NOMO-1 (cell line): ENCODE results near the gene CALML6.

Experiments used
- DNase-seq, 2 experiments: peaks; one replicate each; lab custom pipeline; 2025; ENCODE audit not compliant: unreplicated experiment in 2 of 2; lab: John Stamatoyannopoulos, UW

CALML6 gene

DNA sequence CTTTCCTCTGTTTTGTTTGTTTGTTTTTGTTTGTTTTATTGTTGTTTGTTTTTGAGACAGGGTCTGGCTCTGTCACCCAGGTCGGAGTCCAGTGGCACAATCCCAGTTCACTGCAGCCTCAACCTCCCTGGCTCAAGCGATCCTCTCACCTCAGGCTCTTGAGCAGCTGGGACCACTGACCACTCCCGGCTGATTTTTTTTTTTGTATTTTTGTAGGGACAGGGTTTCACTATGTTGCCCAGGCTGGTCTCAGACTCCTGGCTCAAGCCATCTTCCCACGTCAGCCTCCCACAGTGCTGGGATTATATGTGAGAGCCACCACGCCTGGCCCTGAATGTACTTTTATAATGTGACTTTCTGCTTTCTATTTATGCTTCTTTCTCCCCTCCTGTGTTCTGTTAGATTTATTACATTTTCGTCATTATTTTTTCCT, 5.0 kb upstream of the CALML6 start:
- DNase-seq: no peak

GRCh38 chr1:1910651-1911331, 4.3 kb upstream of the CALML6 start:
- DNase-seq: no peak

DNA sequence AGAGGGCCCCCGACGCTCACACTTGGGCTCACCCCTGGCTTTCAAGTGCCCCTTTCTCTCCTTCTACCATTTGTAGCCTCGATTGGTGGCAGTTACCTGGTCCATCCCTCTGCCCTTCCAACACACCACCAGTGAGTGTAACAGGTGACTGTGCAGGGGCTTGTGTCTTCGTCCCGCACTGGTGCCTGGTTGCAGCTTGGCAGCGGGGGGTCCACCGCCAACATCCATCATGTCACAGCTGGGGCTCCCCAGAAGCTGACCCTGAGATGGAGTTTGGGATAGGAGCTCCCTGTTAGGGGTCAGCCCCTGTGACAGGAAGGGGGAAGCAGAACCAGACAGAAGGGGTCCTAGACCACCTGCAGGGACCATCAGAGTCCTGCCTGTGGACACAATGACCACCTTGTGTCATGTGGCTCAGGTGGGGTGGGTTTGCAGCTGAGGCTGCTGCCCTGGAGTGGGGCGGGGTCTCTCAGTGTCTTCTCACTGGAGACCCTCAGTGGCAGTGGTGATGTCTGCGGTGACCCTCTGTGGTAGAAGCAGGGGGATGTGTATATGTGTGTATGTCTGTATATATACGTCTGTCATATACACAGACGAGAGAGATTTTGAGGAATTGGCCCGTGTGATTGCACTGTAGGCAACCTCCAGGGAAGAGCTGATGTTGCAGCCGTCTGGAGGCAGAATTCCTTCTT, 3.6 kb upstream of the CALML6 start:
- DNase-seq: no peak

DNA sequence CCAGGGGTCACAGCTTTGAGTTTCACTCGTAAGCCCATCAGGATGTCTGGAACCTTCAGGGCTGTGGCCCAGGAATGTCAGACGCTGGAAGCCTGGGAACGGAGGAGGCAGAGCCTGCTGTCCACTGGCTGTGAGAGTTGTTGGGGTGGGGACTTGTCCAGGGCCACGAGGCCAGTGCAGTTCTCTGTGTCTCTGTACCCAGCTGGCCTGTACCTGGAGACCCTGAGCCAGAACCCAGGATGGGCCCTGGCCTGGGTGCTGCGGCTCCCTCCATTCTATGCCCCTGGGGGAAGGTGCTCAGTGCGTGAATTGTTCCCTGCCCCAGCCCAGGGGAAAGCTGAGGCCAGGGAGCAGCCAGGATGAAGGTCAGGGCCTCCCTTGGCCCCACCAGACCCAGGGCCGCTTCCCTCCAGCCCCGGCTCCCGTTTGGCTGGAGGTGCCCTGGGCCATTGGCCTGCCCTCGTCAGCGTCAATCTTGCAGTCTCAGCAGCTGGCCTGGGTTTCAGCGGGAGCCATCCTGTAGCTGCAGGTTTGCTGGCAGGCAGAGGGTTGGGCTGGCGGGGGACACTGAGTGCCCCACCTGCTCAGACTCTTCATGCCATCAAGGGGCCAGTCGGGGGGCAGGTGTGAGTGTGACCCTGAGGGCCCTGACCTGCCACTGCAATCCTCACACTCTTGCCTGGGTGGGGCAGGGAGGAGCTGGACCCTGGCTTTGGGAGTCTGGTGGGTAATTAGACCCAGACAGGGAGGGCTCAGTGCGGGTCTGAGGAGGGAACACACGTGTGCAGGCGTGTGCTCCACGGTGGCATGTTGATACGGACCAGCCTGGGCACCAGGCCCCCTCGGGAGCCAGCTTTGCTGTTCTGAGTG, 724 bp upstream of the CALML6 start:
- DNase-seq: no peak

- DNase-seq: no peak
Measured at GRCh38 chr1:1915911-1916840, 1.1 kb downstream of the CALML6 start.

- no peak for DNase-seq
Measured at GRCh38 chr1:1916851-1917251, 1.8 kb downstream of the CALML6 start.

DNA sequence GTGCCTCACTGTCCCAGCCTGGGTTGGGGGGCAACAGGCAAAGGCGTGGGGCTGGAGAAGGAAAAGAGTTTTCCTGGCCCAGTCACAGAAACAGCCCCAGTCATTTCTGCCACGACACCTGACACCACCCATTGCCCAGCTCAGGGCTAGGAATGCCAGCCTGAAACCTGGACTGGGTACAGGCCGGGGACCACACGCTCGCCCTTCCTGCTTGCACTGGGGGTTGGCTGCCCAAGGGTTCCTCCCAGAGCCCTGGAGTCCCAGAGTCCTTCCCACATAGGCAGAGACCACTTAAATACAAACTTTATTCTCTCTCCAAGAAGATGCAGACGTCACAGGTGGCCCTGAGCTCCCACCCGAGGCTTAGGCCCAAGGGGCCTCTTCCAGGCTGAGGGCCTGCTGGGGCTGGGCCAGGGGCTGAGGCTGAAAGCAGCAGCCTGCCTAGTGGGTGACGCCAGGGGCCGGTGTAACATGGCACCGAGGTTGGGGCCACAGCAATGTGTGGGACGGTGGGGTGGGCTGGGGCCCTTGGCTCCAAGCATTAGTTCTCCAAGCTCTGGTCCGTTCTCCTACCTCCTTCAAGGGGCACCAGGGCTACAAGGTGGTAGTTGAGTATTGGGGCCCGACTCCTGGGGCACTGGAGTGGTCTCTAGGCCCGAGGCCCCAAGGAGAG, 2.4 kb downstream of the CALML6 start:
- DNase-seq: no peak

- DNase-seq: no peak
Measured at GRCh38 chr1:1917995-1918900, 3.2 kb downstream of the CALML6 start.

DNA sequence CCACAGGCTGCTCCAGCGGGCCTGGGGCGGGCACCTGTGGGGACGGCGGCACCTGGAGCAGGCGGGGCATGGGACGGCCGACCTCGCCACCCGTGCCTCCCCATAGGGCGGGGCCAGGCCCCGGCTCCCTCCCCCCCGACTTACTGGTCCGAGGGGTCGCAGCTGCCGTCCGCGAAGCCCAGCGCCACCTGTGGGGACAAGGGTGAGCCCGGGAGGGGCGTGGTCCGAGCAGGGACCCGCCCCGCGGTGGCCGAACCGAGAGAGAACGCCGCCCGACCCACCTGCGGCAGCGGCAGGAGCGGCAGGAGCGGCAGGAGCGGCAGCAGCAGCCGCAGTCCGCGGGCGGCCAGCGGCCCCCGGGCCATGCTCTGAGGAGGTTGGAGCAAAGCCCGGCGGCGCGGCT, 3.8 kb downstream of the CALML6 start, which contains the start of gene TMEM52:
TSS of gene TMEM52 (minus strand) at position 379 of the 403 bp plus-strand sequence. CDS start at position 365, 14 bp downstream.
- DNase-seq: no peak

- peak; percentile 96 for DNase-seq
Measured at GRCh38 chr1:1919304-1920056, 4.4 kb downstream of the CALML6 start.

- DNase-seq: no peak
Measured at GRCh38 chr1:1920057-1920607, 5.1 kb downstream of the CALML6 start.

DNA sequence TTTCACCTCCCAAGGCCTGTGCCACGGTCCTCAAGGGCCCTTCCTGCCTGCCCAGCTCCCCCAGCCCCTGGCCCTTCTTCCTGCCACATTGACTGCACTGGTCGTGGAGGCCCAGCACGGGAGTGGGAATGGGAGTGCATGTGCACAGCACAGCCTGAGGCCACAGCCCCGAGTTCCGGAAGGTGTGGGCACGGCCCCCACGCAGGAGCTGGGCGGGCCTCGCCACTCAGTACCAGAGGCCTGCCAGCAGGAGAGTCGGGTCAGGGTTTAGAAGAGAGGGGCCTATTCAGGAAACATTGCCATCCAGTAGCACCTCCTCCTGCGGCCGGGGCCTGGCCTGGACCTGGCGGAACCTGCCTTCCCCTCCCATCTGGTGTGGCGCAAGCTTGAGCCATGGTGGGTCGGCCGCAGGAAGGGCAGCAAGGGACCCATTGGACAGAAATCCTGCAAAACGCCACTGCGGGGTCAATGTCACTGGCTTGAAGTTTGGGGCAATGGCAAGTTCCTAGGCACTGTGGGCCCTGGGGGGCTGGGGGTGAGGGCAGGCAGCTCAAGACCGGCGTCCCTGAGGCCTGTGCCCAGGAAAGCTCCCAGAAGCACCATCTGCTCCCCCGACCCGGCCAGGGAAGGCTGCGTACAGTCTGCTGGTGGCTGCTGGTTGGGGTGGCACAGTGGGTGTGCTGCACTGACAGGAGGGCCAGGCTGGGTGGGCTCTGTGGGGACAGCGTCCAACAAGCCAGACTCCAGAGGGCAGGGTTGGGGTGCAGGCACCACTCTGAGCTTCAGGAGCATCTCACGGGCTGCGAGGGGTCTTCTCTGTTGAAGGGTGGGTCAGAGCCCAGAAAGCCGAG, 5.8 kb downstream of the CALML6 start:
- DNase-seq: no peak

DNA sequence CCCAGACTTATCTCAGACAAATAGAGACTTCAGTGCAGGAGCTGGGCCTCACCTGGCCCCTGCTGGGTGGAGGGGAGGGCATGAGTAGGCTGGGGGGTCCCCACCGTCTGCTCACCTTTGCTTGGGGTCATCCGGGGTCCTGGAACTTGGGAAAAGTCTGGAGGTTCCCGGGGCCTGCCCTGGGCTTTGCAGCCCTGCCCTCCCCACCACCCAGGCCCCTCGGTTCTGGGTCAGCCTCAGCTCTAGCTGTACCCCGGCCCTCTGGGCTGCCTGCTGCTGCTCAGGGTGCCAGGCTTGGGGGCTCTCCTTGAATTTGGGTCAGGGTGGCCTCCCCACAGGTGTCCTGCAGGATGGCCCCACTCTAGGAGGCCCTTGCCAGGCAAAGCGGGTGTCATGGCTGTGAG, 6.4 kb downstream of the CALML6 start:
- no peak for DNase-seq

- no peak for DNase-seq
Measured at GRCh38 chr1:1921901-1922701, 7.0 kb downstream of the CALML6 start.

- no peak for DNase-seq
Measured at GRCh38 chr1:1922702-1922955, 7.6 kb downstream of the CALML6 start.
